GM19023 (cell line): Measurements from ENCODE around the gene ADGRV1.

ENCODE experiments used
- ATAC-seq: cut with Tn5 transposase; IDR thresholded peaks from one replicate; pipeline ENCODE4 v1.9.1; 2021; ENCODE audit warnings: mild to moderate bottlenecking, moderate library complexity; ENCODE audit not compliant: unreplicated experiment

Gene ADGRV1

DNA sequence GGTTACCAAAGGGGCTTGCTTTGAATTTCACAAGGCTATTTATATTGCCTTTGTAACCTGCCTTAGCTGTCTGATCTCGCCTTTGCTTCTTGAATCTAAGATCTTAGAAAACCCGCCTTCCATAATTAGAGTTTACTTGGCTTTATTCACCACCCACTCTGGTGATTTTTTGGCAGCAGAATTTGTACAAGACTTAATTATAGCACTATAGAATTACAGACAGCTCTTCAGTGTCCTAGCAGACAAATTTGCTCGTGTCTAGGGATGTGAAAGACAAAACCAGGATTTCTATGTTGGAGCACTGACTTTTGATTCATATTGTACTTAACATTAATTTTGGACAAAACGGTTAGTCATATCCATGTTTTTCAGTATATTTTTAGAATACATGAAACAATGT, 306.6 kb downstream of the ADGRV1 start:
- ATAC-seq = no peak

DNA sequence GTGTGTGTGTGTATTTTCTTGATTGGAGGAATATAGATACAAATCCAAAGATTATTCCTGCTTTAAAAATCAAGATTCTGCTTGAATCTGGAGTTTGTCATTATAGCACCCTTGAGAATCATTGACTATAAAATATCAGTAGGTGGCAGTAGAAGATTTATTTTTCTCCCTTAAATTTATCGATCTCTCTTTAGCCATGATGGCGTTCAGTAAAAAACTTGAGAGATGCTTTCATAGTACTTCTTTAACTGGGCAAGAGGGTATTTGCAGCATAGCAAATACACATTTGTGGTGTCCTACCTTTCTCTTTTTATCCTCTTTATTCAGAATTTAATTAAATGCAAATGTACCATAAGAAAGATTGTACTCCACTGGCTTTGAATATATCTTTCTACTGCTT, 307.7 kb downstream of the ADGRV1 start:
- ATAC-seq = no peak

GRCh38 chr5:90866915-90867731, 308.5 kb downstream of the ADGRV1 start:
- ATAC-seq = no peak

DNA sequence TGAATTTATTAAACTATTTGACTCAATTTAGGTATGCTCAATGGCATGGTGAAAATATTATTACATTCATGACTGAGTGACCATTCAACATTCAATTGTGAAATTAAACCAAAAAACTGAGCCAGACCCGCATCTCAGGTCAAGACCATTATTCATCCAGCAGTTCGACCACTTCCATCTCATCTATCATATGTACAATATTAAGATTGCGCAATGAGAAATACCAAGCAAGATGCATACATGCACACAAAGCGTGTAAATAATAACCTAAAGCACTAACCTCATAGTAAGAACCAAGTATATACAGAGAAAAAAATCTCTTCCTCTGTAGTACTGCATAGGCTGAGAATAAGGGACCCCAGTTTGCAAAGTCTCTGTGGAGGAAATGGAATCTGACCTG, 310.2 kb downstream of the ADGRV1 start:
- ATAC-seq = no peak

- no peak for ATAC-seq
Measured at GRCh38 chr5:90871391-90871991, 312.9 kb downstream of the ADGRV1 start.

DNA sequence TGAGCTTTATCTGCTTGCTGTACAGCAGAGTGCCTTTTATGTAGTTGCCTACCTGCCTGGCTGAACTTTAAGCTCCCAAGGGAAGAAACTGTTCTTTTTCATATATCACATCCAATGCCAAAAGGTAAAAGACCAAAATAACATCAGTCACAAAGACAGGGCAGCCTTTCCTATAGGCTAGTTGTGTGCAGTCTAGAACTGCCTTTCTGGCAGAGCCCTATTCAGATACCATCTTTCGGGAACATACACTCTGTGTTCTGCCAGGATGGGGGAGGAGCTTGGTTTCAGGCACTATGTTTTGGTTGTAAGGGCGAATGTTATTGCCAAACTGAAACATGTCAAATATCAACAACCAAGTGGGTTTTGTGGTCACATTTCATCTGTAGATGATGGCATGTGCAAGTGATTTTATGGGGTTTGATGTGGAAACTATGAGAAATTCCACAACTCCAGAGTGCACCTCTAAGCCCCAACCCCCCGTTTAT, 314.5 kb downstream of the ADGRV1 start:
- no peak for ATAC-seq

DNA sequence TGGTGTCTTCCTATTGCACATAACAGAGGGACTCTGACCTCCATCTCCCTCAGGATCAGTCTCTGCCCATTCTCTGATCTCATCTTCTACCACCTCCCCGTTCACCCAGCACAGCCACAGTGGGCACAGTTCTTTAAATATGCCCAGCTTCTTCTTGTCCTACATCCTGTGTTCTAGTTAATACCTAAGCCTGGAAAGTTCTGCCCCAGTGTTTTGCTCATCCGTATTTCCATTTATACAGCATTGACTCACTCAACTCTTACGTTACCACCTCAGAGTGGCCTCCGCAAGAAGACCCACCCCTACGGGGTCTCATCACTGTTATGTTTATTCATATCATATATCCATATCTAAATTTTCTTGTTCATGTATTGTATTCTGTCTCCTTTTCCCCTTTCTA, 315.5 kb downstream of the ADGRV1 start:
- no peak for ATAC-seq

GRCh38 chr5:90875456-90875855, 316.9 kb downstream of the ADGRV1 start:
- ATAC-seq = no peak

- no peak for ATAC-seq
Measured at GRCh38 chr5:90876366-90876765, 317.8 kb downstream of the ADGRV1 start.

DNA sequence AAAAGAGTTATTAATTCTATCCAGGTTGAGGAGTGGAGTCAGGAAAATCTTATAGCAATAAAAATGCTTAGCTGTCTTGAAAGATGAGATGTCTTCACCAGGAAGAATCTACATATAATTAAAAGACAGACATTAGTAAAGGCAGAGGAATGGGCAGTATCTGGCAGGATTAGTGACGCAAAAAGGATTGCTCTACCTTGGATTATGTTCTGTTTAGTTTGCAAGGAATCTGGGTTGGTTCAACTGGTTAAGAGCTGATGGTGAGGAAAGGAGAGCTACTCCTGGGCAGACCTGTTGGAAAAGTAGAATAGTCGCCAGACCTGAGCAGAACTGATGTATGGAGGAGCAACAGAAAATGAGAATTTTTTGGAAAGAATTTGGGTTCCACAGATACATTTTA, 318.5 kb downstream of the ADGRV1 start:
- ATAC-seq = no peak

DNA sequence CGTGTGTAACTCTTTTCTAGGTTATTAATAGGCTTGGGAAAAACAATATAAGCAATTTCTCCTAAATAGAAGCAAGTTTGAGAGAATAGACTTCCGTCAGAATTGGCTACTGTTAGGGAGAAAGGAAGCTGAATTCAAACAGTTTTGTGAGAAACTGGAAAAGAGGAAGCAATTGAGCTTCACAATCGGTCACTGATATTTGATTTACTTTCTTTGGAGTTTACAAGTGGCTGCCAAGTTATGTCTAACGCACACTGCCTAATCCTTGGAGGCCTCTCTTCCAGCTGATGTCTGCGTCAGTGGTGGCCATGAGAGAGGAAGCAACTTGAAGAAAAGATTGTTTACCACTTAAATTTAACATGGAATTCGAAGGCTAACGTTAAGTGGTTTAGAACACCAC, 319.5 kb downstream of the ADGRV1 start:
- ATAC-seq = no peak

DNA sequence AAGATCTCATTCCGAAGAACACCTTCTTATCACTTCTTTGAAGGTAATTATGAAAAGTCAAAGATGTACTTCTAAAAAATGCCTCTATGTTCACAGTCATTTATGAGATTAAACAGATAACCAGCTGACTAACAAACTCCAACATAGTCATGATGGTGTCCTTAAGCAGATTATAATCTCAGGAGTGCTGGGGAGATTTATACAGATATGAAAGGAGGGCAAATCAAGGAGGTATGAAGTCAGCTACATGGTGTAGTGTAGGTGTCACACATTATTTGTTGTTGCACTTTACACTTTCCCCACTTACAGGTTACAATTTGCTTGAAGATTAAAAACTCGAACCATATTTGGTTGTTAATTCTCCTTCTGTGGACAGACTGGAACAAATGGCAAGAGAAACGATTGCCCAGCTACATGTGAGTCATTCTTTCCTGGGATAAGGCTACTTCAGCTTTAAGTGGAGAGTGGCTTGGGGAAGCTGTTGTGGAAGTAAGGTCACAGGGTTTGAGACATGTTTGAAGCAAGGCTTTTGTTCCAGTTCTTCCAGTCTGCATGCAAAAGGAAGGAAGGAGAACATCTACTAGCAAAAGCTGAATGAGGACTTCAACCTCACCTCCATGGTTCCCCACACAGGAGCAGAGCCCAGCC, 320.1 kb downstream of the ADGRV1 start:
- no peak for ATAC-seq

DNA sequence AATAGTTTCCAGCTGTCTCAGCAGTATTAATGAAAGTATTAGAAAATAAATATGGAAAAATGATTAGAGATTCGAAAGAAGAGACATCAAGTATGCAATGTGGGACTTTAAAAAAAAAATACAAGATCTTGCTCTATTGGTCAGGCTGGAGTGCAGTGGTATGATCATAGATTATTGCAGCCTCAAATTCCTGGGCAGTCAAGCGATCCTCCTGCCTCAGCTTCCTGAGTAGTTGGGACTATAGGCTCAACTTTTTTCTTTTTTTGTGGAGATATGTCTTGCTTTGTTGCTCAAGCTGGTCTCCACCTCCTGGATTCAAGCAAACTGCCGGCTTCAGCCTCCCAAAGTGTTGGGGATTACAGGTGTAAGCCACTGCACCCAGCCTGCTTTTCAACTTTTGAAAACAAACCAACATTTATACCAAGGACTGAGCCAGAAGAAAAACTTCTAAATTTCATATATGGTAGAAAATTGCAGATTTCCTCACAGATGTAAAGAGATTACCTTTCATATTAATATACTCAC, 323.1 kb downstream of the ADGRV1 start:
- ATAC-seq = no peak

DNA sequence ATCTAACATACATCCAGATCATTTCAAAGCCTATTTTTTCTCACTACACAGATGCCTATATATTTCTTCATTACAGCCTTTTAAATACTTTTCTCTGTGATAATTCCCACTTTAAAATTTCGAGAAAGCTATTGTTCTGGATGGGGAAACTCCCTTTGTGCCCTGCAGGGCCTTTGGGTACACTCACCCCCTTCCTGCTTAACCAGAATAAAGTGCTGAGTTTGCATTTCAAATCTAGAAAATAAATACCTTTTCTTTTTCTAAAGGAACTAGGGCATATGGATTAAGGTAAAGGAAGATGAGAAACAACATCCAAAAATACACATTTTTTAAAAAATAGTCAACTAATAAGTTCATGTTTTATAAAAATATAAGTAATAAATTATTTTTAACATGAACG, 323.9 kb downstream of the ADGRV1 start:
- ATAC-seq = no peak

DNA sequence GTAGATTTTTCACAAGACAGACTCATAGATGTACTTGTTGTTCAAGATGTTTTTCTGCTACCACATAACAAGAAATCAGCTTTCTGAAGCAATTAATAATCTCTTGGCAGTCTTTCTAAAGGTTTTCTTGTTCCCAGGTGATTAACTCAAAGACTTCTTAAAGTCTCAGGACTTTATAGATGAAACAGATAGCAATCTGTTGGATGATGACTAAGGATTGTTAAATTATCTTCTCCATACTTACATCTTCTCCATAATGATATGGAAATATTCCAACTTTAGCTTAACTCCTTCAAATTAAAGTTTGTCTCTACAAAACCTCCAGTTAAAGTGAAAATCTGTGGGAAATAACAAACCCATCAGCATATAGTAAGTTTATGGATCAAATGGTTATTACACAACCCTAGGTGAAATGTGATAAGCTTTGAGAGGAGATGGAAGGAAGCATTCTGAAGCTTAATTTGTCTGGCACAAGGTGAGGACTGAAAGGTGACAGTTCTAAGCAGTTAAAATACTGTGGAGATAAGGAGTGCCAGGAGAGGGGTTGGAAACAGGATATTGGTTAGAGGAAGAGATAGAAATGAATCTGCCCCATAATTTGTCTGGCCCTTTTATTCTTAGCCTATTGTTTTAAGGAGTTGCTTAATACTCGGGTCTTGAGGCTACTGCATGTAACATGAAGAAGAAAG, 326.7 kb downstream of the ADGRV1 start:
- ATAC-seq = no peak

GRCh38 chr5:90886381-90886780, 327.8 kb downstream of the ADGRV1 start:
- ATAC-seq = no peak

DNA sequence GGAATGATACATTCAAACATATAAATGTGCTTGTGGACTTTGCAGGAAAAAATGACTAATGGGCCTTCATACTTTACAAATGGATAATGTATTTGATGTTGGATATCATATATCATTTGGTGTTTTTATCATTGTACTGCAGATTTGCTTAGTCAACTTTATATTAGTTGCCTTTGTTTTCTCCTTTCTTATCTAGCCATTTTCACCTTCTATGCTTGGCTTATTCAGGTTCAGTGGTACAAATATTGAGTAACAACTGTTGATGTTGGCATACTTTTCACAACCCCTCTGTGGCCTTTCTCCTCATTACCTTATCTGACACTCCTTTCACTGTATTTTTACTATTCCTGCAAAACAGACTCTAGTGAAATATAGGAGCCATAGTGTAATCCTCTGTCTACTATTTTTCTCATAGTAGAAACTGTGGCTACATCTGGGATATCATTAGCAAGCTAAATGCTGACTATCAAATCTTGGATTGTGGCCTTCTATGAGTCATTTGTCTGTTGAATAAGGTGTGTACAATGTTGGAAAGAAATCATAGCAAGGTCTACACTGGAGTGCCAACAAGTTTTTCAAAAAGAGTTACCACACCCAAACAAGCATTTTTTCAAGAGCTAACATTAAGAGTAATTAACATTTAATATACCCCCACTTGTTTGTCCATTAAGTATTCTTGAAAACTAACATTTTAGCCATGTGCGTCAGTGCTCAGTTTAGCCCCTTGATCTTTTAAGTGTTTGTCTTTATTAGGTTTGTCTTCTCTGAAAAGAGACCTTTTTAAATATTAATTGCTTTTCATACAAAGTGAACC, 330.1 kb downstream of the ADGRV1 start:
- no peak for ATAC-seq

GRCh38 chr5:90889325-90889600, 330.7 kb downstream of the ADGRV1 start:
- ATAC-seq = no peak

GRCh38 chr5:90890180-90890579, 331.6 kb downstream of the ADGRV1 start:
- no peak for ATAC-seq

- ATAC-seq = no peak
Measured at GRCh38 chr5:90894866-90895420, 336.3 kb downstream of the ADGRV1 start.
